Right lobe of liver (tissue), 6 donors: ENCODE data around the gene NOC3L. TPM values are rescaled to one million over a fixed set of nuclear protein-coding genes. Genes with fewer than 3 reads are reported as not detected.
A peak's percentile ranks its signal among the peaks of the same experiment; 100 is the strongest.

Experiments used
- ATAC-seq, 4 donors: fragments of 200-7000 bp; cut with Tn5 transposase; one replicate each; pipeline ENCODE4 v1.9.1; 2020; ENCODE audit warnings: mild to moderate bottlenecking in 4 of 4, moderate library complexity in 4 of 4
- DNase-seq, 3 donors: peaks; one replicate each; pipeline ENCODE4 v3.0.0-alpha.2; 2020
- H3K27ac ChIP-seq, 3 donors: fragments of 200-600 bp; one replicate each; pipeline ENCODE4 v1.8.0; 2022
- H3K27me3 ChIP-seq, 2 donors: fragments of 200-600 bp; one replicate each; pipeline ENCODE4 v1.8.0; 2022
- H3K36me3 ChIP-seq, 4 donors: fragments of 200-600 bp; sonication (generic) in 1 of 4; one replicate each; pipeline versions ENCODE4 v1.5.1 to v1.8.0; 2017 to 2022; ENCODE audit warnings: control low read depth in 1 of 4
- H3K4me1 ChIP-seq, 4 donors: fragments of 200-600 bp; sonication (generic) in 1 of 4; one replicate each; pipeline versions ENCODE4 v1.5.1 to v1.8.0; 2017 to 2022; ENCODE audit warnings: control low read depth in 1 of 4
- H3K4me3 ChIP-seq, 3 donors: fragments of 200-600 bp; one replicate each; pipeline ENCODE4 v1.8.0; 2022
- H3K9me3 ChIP-seq, 4 donors: fragments of 200-600 bp; sonication (generic) in 1 of 4; one replicate each; pipeline versions ENCODE4 v1.5.1 to v1.8.0; 2017 to 2022; ENCODE audit warnings: control low read depth in 1 of 4
- CTCF ChIP-seq, 4 donors: fragments of 200-600 bp in 3 of 4; fragments of 450-650 bp in 1 of 4; IDR thresholded peaks; one replicate each; pipeline versions ENCODE4 v1.5.1 to v1.8.0; 2016 to 2022; ENCODE audit warnings: antibody characterized with exemption in 4 of 4, mild to moderate bottlenecking in 2 of 4
- POLR2A ChIP-seq: fragments of 450-650 bp; IDR thresholded peaks from one replicate; pipeline ENCODE4 v1.6.1; 2017; ENCODE audit warnings: antibody characterized with exemption, mild to moderate bottlenecking
- WGBS: methylation state at CpG from one replicate; pipeline ENCODE4 v1.1.6; 2018; ENCODE audit warnings: low coverage, low lambda C conversion rate; ENCODE audit not compliant: insufficient coverage; ENCODE audit errors: missing lambda C conversion rate; 5-methylcytosine and 5-hydroxymethylcytosine counted together
- intact Hi-C, 2 donors: fragments of 100-400 bp; cut with DNase I; formaldehyde crosslinking; loops; one replicate each; pipeline versions ENCODE4 v1.11.2 to v1.14.1; 2022
- total RNA-seq, 6 experiments: library from RNA; depleted of rRNA in 2 of 6; stranded (reverse); fragments of >200 nt in 2 of 6; fragmentation: NEBNext Ultra II Directional in 3 of 6; extraction: Animal tissue kit (Norgen Biotek cat#: 25700) in 3 of 6; gene quantifications; one replicate each; pipeline versions ENCODE4 v1.1.0 to v1.2.4, GENCODE V29; 2016 to 2023
- donor health status: DM: no; HTN: yes; CAD: no.
- donor health status: DM: no; HTN: no; CAD: no.
- donor health status: DM: no; HTN: no; CAD: no.
- donor health status: DM: no; HTN: yes; CAD: no.
- donor health status: DM: no; HTN: yes; CAD: no.

Gene NOC3L
- total RNA-seq, 6 experiments from 2014 or later = 6.2 to 11.2 (median 9.5) TPM

- Histone ChIP-seq H3K27ac (no peak overlapping the region), H3K36me3 (no peaks in the 10 kb centered on the region), H3K9me3 (no peaks in the 10 kb centered on the region), H3K4me1 (peaks cover 0 to 14% (median 0%) of the 10 kb centered on the region in 4 donors), H3K4me3 (no peak overlapping the region), H3K27me3 (no peaks in the 10 kb centered on the region)
- WGBS = 78% methylated on average over 7 of the region's 7 CpGs
- ATAC-seq = no peak
- TF ChIP-seq POLR2A (no peak), CTCF (IDR thresholded peaks at IDR 0.05) (no peak)
- intact Hi-C loops = no loop called here
- no peak for DNase-seq
Observed at GRCh38 chr10:94409021-94409657, 46.4 kb upstream of the NOC3L start.

- Histone ChIP-seq H3K36me3 (no peaks in the 10 kb centered on the region), H3K27ac (no peak overlapping the region), H3K4me3 (no peak overlapping the region), H3K4me1 (peaks cover 0 to 14% (median 0%) of the 10 kb centered on the region in 4 donors), H3K9me3 (no peaks in the 10 kb centered on the region), H3K27me3 (no peaks in the 10 kb centered on the region)
- DNase-seq (no peak), ATAC-seq (no peak)
- no peak for TF ChIP-seq POLR2A
- no peak for TF ChIP-seq CTCF (IDR thresholded peaks at IDR 0.05)
- 60% methylated on average over 2 of the region's 3 CpGs for WGBS
- intact Hi-C loops = no loop called here
Observed at GRCh38 chr10:94407668-94408067, 44.9 kb upstream of the NOC3L start.

- H3K9me3 ChIP-seq = no peaks in the 10 kb centered on the region
- no peak overlapping the region for H3K27ac ChIP-seq
- no peak overlapping the region for H3K4me3 ChIP-seq
- H3K27me3 ChIP-seq = no peaks in the 10 kb centered on the region
- H3K4me1 ChIP-seq = peaks cover 0 to 12% (median 0%) of the 10 kb centered on the region in 4 donors
- H3K36me3 ChIP-seq = no peaks in the 10 kb centered on the region
- ATAC-seq = no peak
- intact Hi-C loops = no loop called here
- TF ChIP-seq CTCF (IDR thresholded peaks at IDR 0.05) (no peak), POLR2A (no peak)
- DNase-seq = no peak
Observed at GRCh38 chr10:94405406-94405805, 42.7 kb upstream of the NOC3L start.

- Histone ChIP-seq H3K4me3 (peak overlapping the region; percentile 69 to 94 (median 73)), H3K27ac (peak overlapping the region; percentile 85 to 97 (median 88)), H3K36me3 (no peaks in the 10 kb centered on the region), H3K9me3 (no peaks in the 10 kb centered on the region), H3K27me3 (no peaks in the 10 kb centered on the region), H3K4me1 (peaks cover 0 to 10% (median 0%) of the 10 kb centered on the region in 4 donors)
- no peak for TF ChIP-seq CTCF (IDR thresholded peaks at IDR 0.05)
- peak; percentile 49 for TF ChIP-seq POLR2A
- WGBS = 2% methylated on average over 11 of the region's 51 CpGs
- intact Hi-C loops = no loop called here
- peak; percentile 64 to 69 (median 66) for DNase-seq
- peak; percentile 60 to 64 (median 63) for ATAC-seq
Observed at GRCh38 chr10:94403380-94404213, 40.9 kb upstream of the NOC3L start.
